Activated B cell treated with CpG ODN at 0.5 μM for 24 hours (primary cell): ENCODE data around the gene UQCC2. TPM values are rescaled to one million over a fixed set of nuclear protein-coding genes. Genes with fewer than 3 reads are reported as not detected.

Experiments
- ATAC-seq: fragments of 200-7000 bp; cut with Tn5 transposase; one replicate; pipeline ENCODE4 v1.10.0; 2021; ENCODE audit warnings: low read depth, mild to moderate bottlenecking, moderate library complexity
- CTCF ChIA-PET: fragments of 350-600 bp; sonication (Branson Sonifier 250); formaldehyde crosslinking; loops from one replicate; lab custom pipeline; 2021; ENCODE audit warnings: antibody characterized with exemption; lab: Charles Lee
- POLR2A ChIA-PET: fragments of 350-600 bp; sonication (Branson Sonifier 250); formaldehyde crosslinking; loops from one replicate; lab custom pipeline; 2021; ENCODE audit warnings: antibody characterized with exemption; lab: Charles Lee
- DNase-seq: peaks from one replicate; pipeline ENCODE4 v3.0.0; 2022
- H3K27ac Mint-ChIP-seq: one replicate; pipeline ENCODE4 v1.8.0; 2020; ENCODE audit warnings: mixed read lengths
- H3K27me3 Mint-ChIP-seq: one replicate; pipeline ENCODE4 v1.8.0; 2021; ENCODE audit warnings: mixed read lengths
- H3K36me3 Mint-ChIP-seq: one replicate; pipeline ENCODE4 v1.8.0; 2021; ENCODE audit warnings: low read depth, mixed read lengths
- H3K4me1 Mint-ChIP-seq: one replicate; pipeline ENCODE4 v1.8.0; 2021; ENCODE audit warnings: mixed read lengths
- H3K4me3 Mint-ChIP-seq: one replicate; pipeline ENCODE4 v1.8.0; 2020; ENCODE audit warnings: mild to moderate bottlenecking, mixed read lengths
- H3K9me3 Mint-ChIP-seq: one replicate; pipeline ENCODE4 v1.8.0; 2020; ENCODE audit warnings: mixed read lengths
- CTCF ChIP-seq: fragments of 200-600 bp; IDR thresholded peaks from one replicate; pipeline ENCODE4 v1.8.0; 2022; ENCODE audit warnings: antibody characterized with exemption, mild to moderate bottlenecking
- intact Hi-C: fragments of 100-400 bp; cut with micrococcal nuclease; formaldehyde crosslinking; loops from one replicate; pipeline ENCODE4 v1.15.1; 2024
- total RNA-seq: library from RNA; stranded (reverse); gene quantifications from 2 replicates; pipeline ENCODE4 v1.2.3, GENCODE V29; 2022

The UQCC2 gene
- total RNA-seq, 1 donor from 2014 or later: 26.2 TPM

GRCh38 chr6:33670971-33671743, 40.3 kb downstream of the UQCC2 start:
- no peaks in the 10 kb centered on the region for H3K9me3 Mint-ChIP-seq
- no peaks in the 10 kb centered on the region for H3K27me3 Mint-ChIP-seq
- no peak overlapping the region for H3K4me3 Mint-ChIP-seq
- POLR2A ChIA-PET: interaction anchor here (0.6 kb wide), 1 partner anchor 518 kb away, joined by 5 read pairs; no protein-coding TSS in a partner anchor
- H3K4me1 Mint-ChIP-seq: peaks cover 22% of the 10 kb centered on the region
- no peak for TF ChIP-seq CTCF
- CTCF ChIA-PET: no interaction called here
- no peak overlapping the region for H3K27ac Mint-ChIP-seq
- DNase-seq (no peak), ATAC-seq (no peak)
- H3K36me3 Mint-ChIP-seq: peaks cover 83% of the 10 kb centered on the region
- intact Hi-C loops: no loop called here

GRCh38 chr6:33670086-33670660, 41.3 kb downstream of the UQCC2 start:
- H3K4me1 Mint-ChIP-seq: peaks cover 19% of the 10 kb centered on the region
- ATAC-seq: no peak
- DNase-seq: no peak
- ChIA-PET CTCF (no interaction called here), POLR2A (interaction anchor here (1.0 kb wide), 1 partner anchor 32 kb away, joined by 4 read pairs; no protein-coding TSS in a partner anchor)
- H3K27me3 Mint-ChIP-seq: no peaks in the 10 kb centered on the region
- TF ChIP-seq CTCF: no peak
- H3K27ac Mint-ChIP-seq: no peak overlapping the region
- no peaks in the 10 kb centered on the region for H3K9me3 Mint-ChIP-seq
- intact Hi-C loops: no loop called here
- peaks cover 81% of the 10 kb centered on the region for H3K36me3 Mint-ChIP-seq
- no peak overlapping the region for H3K4me3 Mint-ChIP-seq

DNA sequence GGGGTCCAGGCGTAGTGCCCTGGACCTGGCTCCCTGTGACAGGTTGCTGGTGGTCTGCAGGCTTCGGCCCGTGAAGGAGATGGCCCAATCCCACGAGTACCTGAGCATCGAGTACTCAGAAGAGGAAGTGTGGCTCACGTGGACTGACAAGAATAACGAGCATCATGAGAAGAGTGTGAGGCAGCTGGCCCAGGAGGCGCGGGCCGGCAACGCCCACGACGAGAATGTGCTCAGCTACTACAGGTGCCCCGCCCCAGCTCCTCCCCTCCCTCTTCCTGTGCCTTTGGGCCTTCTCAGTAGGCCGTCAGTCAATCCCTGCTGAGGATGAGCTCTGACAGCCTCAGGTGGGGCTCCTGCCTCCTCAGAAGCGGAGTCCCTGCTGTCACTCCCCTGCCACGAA, 42.6 kb downstream of the UQCC2 start:
- TF ChIP-seq CTCF: no peak
- no peaks in the 10 kb centered on the region for H3K9me3 Mint-ChIP-seq
- H3K4me3 Mint-ChIP-seq: no peak overlapping the region
- H3K27ac Mint-ChIP-seq: peak overlapping the region; percentile 65
- DNase-seq (no peak), ATAC-seq (peak; percentile 91)
- ChIA-PET CTCF (no interaction called here), POLR2A (interaction anchor here (0.6 kb wide), 1 partner anchor 237 kb away, joined by 3 read pairs; no protein-coding TSS in a partner anchor)
- intact Hi-C loops: loop anchor here (1.0 kb wide), 1 partner anchor 31 kb away; no protein-coding TSS in a partner anchor
- H3K27me3 Mint-ChIP-seq: no peaks in the 10 kb centered on the region
- peaks cover 14% of the 10 kb centered on the region for H3K4me1 Mint-ChIP-seq
- H3K36me3 Mint-ChIP-seq: peaks cover 79% of the 10 kb centered on the region

DNA sequence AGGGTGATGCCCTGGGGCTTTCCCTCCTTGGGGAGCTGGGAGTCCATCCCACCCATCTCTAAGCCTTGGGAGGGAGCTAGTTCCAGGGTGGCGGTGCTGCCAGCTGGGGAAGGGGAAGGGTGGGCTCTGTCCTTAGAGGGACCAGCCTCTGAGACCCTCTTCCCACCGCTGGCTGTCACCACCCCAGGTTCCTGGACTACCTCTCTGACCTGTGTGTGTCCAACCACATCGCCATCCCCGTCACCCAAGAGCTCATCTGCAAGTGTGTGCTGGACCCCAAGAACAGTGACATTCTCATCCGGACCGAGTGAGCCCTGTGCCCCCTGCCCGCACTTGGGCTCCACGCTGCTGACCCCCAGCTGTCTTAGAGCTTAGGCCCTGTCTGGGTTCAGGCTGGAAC, 43.2 kb downstream of the UQCC2 start:
- no peak for TF ChIP-seq CTCF
- ATAC-seq: no peak
- H3K9me3 Mint-ChIP-seq: no peaks in the 10 kb centered on the region

DNA sequence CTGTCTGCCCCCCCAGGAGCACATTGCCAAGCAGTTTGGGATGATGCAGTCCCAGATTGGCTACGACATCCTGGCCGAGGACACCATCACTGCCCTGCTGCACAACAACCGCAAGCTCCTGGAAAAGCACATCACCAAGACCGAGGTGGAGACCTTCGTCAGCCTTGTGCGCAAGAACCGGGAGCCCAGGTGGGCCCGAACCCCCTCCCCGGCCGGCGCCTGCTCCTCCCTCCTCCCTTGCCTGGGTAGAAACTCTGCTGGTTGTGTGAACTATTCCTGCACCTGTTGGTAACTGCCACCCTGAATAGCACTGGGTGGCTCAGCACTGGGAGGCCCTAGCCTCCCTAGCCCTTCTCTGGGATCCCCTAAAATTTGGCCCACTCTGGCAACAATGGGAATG, 43.7 kb downstream of the UQCC2 start:
- no peak for ATAC-seq
- H3K4me1 Mint-ChIP-seq: peaks cover 14% of the 10 kb centered on the region
- H3K27me3 Mint-ChIP-seq: no peaks in the 10 kb centered on the region
- ChIA-PET CTCF (no interaction called here), POLR2A (interaction anchor here (1.0 to 1.2 kb wide), 2 partner anchors 44 to 78 kb away, joined by 3 read pairs; no protein-coding TSS in a partner anchor)
- peaks cover 78% of the 10 kb centered on the region for H3K36me3 Mint-ChIP-seq
- no peak for DNase-seq
- no peak for TF ChIP-seq CTCF
- H3K4me3 Mint-ChIP-seq: no peak overlapping the region
- intact Hi-C loops: no loop called here
- no peak overlapping the region for H3K27ac Mint-ChIP-seq
- no peaks in the 10 kb centered on the region for H3K9me3 Mint-ChIP-seq

More for the DNA sequence above, 43.2 kb downstream of the UQCC2 start:
- DNase-seq: no peak
- intact Hi-C loops: no loop called here
- peaks cover 14% of the 10 kb centered on the region for H3K4me1 Mint-ChIP-seq
- H3K4me3 Mint-ChIP-seq: no peak overlapping the region
- no peaks in the 10 kb centered on the region for H3K27me3 Mint-ChIP-seq
- CTCF ChIA-PET: no interaction called here
- peaks cover 79% of the 10 kb centered on the region for H3K36me3 Mint-ChIP-seq
- POLR2A ChIA-PET: interaction anchor here (0.6 to 1.2 kb wide), 2 partner anchors 78 to 236 kb away, joined by 3 read pairs; no protein-coding TSS in a partner anchor
- peak overlapping the region; percentile 65 for H3K27ac Mint-ChIP-seq
